Measurements from ENCODE around the gene FHAD1. TPM values are rescaled to one million over a fixed set of nuclear protein-coding genes. Genes with fewer than 3 reads are reported as not detected.

FHAD1 gene
- total RNA-seq, 1 experiment from 2014 or later = 0.47 TPM

GRCh38 chr1:15224259-15224869 lies 22.7 kb upstream of the FHAD1 start:
- no peak overlapping the region for H3K4me3 ChIP-seq
- H3K27ac ChIP-seq = no peak overlapping the region
- H3K36me3 ChIP-seq = peaks cover 4% of the 10 kb centered on the region
- H3K27me3 ChIP-seq (replicated peaks) = no peaks in the 10 kb centered on the region
- DNase-seq (ENCODE audit: low read depth in 1 of 2, low spot score in 2 of 2) = no peak
- no peaks in the 10 kb centered on the region for H3K4me1 ChIP-seq (replicated peaks)
- H3K9me3 ChIP-seq (replicated peaks) = no peaks in the 10 kb centered on the region

GRCh38 chr1:15224974-15225373 lies 22.0 kb upstream of the FHAD1 start:
- no peak for DNase-seq (ENCODE audit: low read depth in 1 of 2, low spot score in 2 of 2)
- H3K27ac ChIP-seq = no peak overlapping the region
- H3K4me1 ChIP-seq (replicated peaks) = no peaks in the 10 kb centered on the region
- H3K36me3 ChIP-seq = peaks cover 4% of the 10 kb centered on the region
- H3K27me3 ChIP-seq (replicated peaks) = no peaks in the 10 kb centered on the region
- no peak overlapping the region for H3K4me3 ChIP-seq
- H3K9me3 ChIP-seq (replicated peaks) = no peaks in the 10 kb centered on the region

- H3K4me1 ChIP-seq (replicated peaks) = no peaks in the 10 kb centered on the region
- DNase-seq (ENCODE audit: low read depth in 1 of 2, low spot score in 2 of 2) = no peak
- H3K27ac ChIP-seq = no peak overlapping the region
- H3K4me3 ChIP-seq = no peak overlapping the region
- H3K9me3 ChIP-seq (replicated peaks) = no peaks in the 10 kb centered on the region
- peaks cover 3% of the 10 kb centered on the region for H3K36me3 ChIP-seq
- H3K27me3 ChIP-seq (replicated peaks) = no peaks in the 10 kb centered on the region
Measured at GRCh38 chr1:15225461-15225860, 21.6 kb upstream of the FHAD1 start.

GRCh38 chr1:15226388-15227255 lies 20.4 kb upstream of the FHAD1 start:
- Histone ChIP-seq H3K36me3 (no peaks in the 10 kb centered on the region), H3K27me3 (replicated peaks) (no peaks in the 10 kb centered on the region), H3K27ac (no peak overlapping the region), H3K4me3 (no peak overlapping the region), H3K4me1 (replicated peaks) (no peaks in the 10 kb centered on the region), H3K9me3 (replicated peaks) (no peaks in the 10 kb centered on the region)
- no peak for DNase-seq (ENCODE audit: low read depth in 1 of 2, low spot score in 2 of 2)

- peaks cover 7% of the 10 kb centered on the region for H3K4me1 ChIP-seq (replicated peaks)
- H3K4me3 ChIP-seq = no peak overlapping the region
- no peaks in the 10 kb centered on the region for H3K36me3 ChIP-seq
- no peak overlapping the region for H3K27ac ChIP-seq
- H3K27me3 ChIP-seq (replicated peaks) = no peaks in the 10 kb centered on the region
- H3K9me3 ChIP-seq (replicated peaks) = no peaks in the 10 kb centered on the region
- DNase-seq (ENCODE audit: low read depth in 1 of 2, low spot score in 2 of 2) = no peak
Measured at GRCh38 chr1:15229707-15230131, 17.3 kb upstream of the FHAD1 start.

GRCh38 chr1:15231714-15232201 lies 15.3 kb upstream of the FHAD1 start:
- no peaks in the 10 kb centered on the region for H3K36me3 ChIP-seq
- H3K4me3 ChIP-seq = no peak overlapping the region
- no peaks in the 10 kb centered on the region for H3K27me3 ChIP-seq (replicated peaks)
- DNase-seq (ENCODE audit: low read depth in 1 of 2, low spot score in 2 of 2) = no peak
- H3K9me3 ChIP-seq (replicated peaks) = no peaks in the 10 kb centered on the region
- H3K4me1 ChIP-seq (replicated peaks) = peaks cover 14% of the 10 kb centered on the region
- H3K27ac ChIP-seq = no peak overlapping the region

GRCh38 chr1:15233689-15234088 lies 13.3 kb upstream of the FHAD1 start:
- Histone ChIP-seq H3K4me1 (replicated peaks) (peaks cover 14% of the 10 kb centered on the region), H3K9me3 (replicated peaks) (no peaks in the 10 kb centered on the region), H3K27me3 (replicated peaks) (no peaks in the 10 kb centered on the region), H3K27ac (no peak overlapping the region), H3K4me3 (no peak overlapping the region), H3K36me3 (no peaks in the 10 kb centered on the region)
- no peak for DNase-seq (ENCODE audit: low read depth in 1 of 2, low spot score in 2 of 2)

GRCh38 chr1:15236321-15236721 lies 10.7 kb upstream of the FHAD1 start:
- no peak overlapping the region for H3K4me3 ChIP-seq

GRCh38 chr1:15236746-15237145 lies 10.3 kb upstream of the FHAD1 start:
- H3K9me3 ChIP-seq (replicated peaks) = no peaks in the 10 kb centered on the region
- peak in 1 of 2 experiments; percentile 22 for DNase-seq (ENCODE audit: low read depth in 1 of 2, low spot score in 2 of 2)
- peaks cover 14% of the 10 kb centered on the region for H3K4me1 ChIP-seq (replicated peaks)
- no peaks in the 10 kb centered on the region for H3K36me3 ChIP-seq
- no peaks in the 10 kb centered on the region for H3K27me3 ChIP-seq (replicated peaks)
- H3K27ac ChIP-seq = no peak overlapping the region
- no peak overlapping the region for H3K4me3 ChIP-seq

More at GRCh38 chr1:15236321-15236721, 10.7 kb upstream of the FHAD1 start:
- Histone ChIP-seq H3K9me3 (replicated peaks) (no peaks in the 10 kb centered on the region), H3K36me3 (no peaks in the 10 kb centered on the region), H3K27ac (no peak overlapping the region), H3K27me3 (replicated peaks) (no peaks in the 10 kb centered on the region), H3K4me1 (replicated peaks) (peaks cover 14% of the 10 kb centered on the region)
- DNase-seq (ENCODE audit: low read depth in 1 of 2, low spot score in 2 of 2) = no peak

GRCh38 chr1:15238789-15239188 lies 8.2 kb upstream of the FHAD1 start:
- H3K36me3 ChIP-seq = no peaks in the 10 kb centered on the region
- DNase-seq (ENCODE audit: low read depth in 1 of 2, low spot score in 2 of 2) = no peak
- no peak overlapping the region for H3K4me3 ChIP-seq

GRCh38 chr1:15242766-15243165 lies 4.3 kb upstream of the FHAD1 start:
- no peak overlapping the region for H3K27ac ChIP-seq
- H3K36me3 ChIP-seq = no peaks in the 10 kb centered on the region
- peaks cover 8% of the 10 kb centered on the region for H3K4me1 ChIP-seq (replicated peaks)
- DNase-seq (ENCODE audit: low read depth in 1 of 2, low spot score in 2 of 2) = no peak
- H3K27me3 ChIP-seq (replicated peaks) = 0 out of 2 replicates have a peak, but pooled peaks cover 3% of the 10 kb centered on the region
- H3K9me3 ChIP-seq (replicated peaks) = no peaks in the 10 kb centered on the region
- H3K4me3 ChIP-seq = no peak overlapping the region

More at GRCh38 chr1:15238789-15239188, 8.2 kb upstream of the FHAD1 start:
- no peaks in the 10 kb centered on the region for H3K27me3 ChIP-seq (replicated peaks)
- H3K4me1 ChIP-seq (replicated peaks) = peaks cover 14% of the 10 kb centered on the region
- H3K9me3 ChIP-seq (replicated peaks) = no peaks in the 10 kb centered on the region
- H3K27ac ChIP-seq = no peak overlapping the region

- no peak for DNase-seq (ENCODE audit: low read depth in 1 of 2, low spot score in 2 of 2)
Measured at GRCh38 chr1:15243275-15244043, 3.6 kb upstream of the FHAD1 start.

GRCh38 chr1:15244813-15245212 lies 2.2 kb upstream of the FHAD1 start:
- DNase-seq (ENCODE audit: low read depth in 1 of 2, low spot score in 2 of 2) = no peak
- H3K36me3 ChIP-seq = no peaks in the 10 kb centered on the region
- peaks cover 14% of the 10 kb centered on the region for H3K4me1 ChIP-seq (replicated peaks)
- H3K27ac ChIP-seq = no peak overlapping the region
- no peak overlapping the region for H3K4me3 ChIP-seq
- H3K9me3 ChIP-seq (replicated peaks) = no peaks in the 10 kb centered on the region
- H3K27me3 ChIP-seq (replicated peaks) = 0 out of 2 replicates have a peak, but pooled peaks cover 3% of the 10 kb centered on the region

More at GRCh38 chr1:15243275-15244043, 3.6 kb upstream of the FHAD1 start:
- Histone ChIP-seq H3K4me1 (replicated peaks) (peaks cover 8% of the 10 kb centered on the region), H3K27me3 (replicated peaks) (0 out of 2 replicates have a peak, but pooled peaks cover 3% of the 10 kb centered on the region), H3K27ac (no peak overlapping the region), H3K9me3 (replicated peaks) (no peaks in the 10 kb centered on the region), H3K4me3 (no peak overlapping the region), H3K36me3 (no peaks in the 10 kb centered on the region)
